Mucosa of rectum (tissue), 2 donors: ENCODE data around the gene ADCY5.

Experiments
- H3K27ac ChIP-seq, 2 donors: one replicate each; pipeline ENCODE4 v1.7.0; 2013; ENCODE audit warnings: inconsistent platforms in 2 of 2, low read depth in 2 of 2, low read length in 2 of 2
- H3K27me3 ChIP-seq, 2 donors: one replicate each; pipeline ENCODE4 v1.7.0; 2013; ENCODE audit warnings: low read length in 2 of 2; ENCODE audit not compliant: control insufficient read depth in 2 of 2, insufficient read depth in 2 of 2
- H3K36me3 ChIP-seq, 2 donors: one replicate each; pipeline ENCODE4 v1.7.0; 2013; ENCODE audit warnings: low read length in 2 of 2; ENCODE audit not compliant: control insufficient read depth in 2 of 2, insufficient read depth in 2 of 2
- H3K4me1 ChIP-seq, 2 donors: one replicate each; pipeline ENCODE4 v1.7.0; 2013; ENCODE audit warnings: low read length in 2 of 2, mild to moderate bottlenecking in 1 of 2; ENCODE audit not compliant: control insufficient read depth in 2 of 2, insufficient read depth in 2 of 2
- H3K4me3 ChIP-seq, 2 donors: one replicate each; pipeline ENCODE4 v1.7.0; 2013; ENCODE audit warnings: low read length in 2 of 2
- H3K9ac ChIP-seq, 2 donors: one replicate each; pipeline ENCODE4 v1.7.0; 2013; ENCODE audit warnings: low read length in 2 of 2, low read depth in 1 of 2, mild to moderate bottlenecking in 1 of 2
- H3K9me3 ChIP-seq, 2 donors: one replicate each; pipeline ENCODE4 v1.7.0; 2013; ENCODE audit warnings: low read length in 2 of 2; ENCODE audit not compliant: control insufficient read depth in 2 of 2
- donor health status: healthy.
- donor health status: Normal muscosa, but diverticular disease.

Gene ADCY5

GRCh38 chr3:123320221-123320620 lies 128.7 kb downstream of the ADCY5 start:
- no peak overlapping the region for H3K9ac ChIP-seq
- H3K36me3 ChIP-seq = no peaks in the 10 kb centered on the region
- H3K4me3 ChIP-seq = no peak overlapping the region
- H3K9me3 ChIP-seq = no peaks in the 10 kb centered on the region
- no peaks in the 10 kb centered on the region for H3K27me3 ChIP-seq
- no peaks in the 10 kb centered on the region for H3K4me1 ChIP-seq
- no peak overlapping the region for H3K27ac ChIP-seq

GRCh38 chr3:123319760-123320159 lies 129.1 kb downstream of the ADCY5 start:
- H3K36me3 ChIP-seq = no peaks in the 10 kb centered on the region
- no peak overlapping the region for H3K27ac ChIP-seq

DNA sequence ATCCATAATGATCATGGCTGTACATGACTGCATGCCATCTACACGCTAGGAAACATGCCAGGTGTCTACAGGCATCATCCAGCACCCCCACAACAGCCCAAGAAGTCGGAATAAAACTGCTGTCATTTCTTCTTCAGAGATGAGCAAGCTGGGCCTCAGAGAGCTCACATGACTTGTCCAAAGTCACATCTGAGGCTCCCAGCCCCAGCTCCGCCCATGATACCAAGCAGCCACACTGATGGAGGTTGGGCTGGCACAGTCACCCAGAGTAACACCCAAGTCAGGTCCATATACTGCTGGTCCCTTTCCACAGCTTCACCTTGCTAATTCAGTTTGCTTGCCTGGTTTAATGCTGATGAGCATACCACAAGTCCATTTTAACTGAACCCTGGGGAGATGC lies 130.5 kb downstream of the ADCY5 start:
- H3K4me1 ChIP-seq = no peaks in the 10 kb centered on the region
- H3K36me3 ChIP-seq = no peaks in the 10 kb centered on the region
- no peaks in the 10 kb centered on the region for H3K9me3 ChIP-seq
- no peak overlapping the region for H3K4me3 ChIP-seq
- H3K27me3 ChIP-seq = no peaks in the 10 kb centered on the region
- H3K9ac ChIP-seq = no peak overlapping the region
- H3K27ac ChIP-seq = no peak overlapping the region

More at GRCh38 chr3:123319760-123320159, 129.1 kb downstream of the ADCY5 start:
- Histone ChIP-seq H3K27me3 (no peaks in the 10 kb centered on the region), H3K9ac (no peak overlapping the region), H3K4me3 (no peak overlapping the region), H3K4me1 (no peaks in the 10 kb centered on the region), H3K9me3 (no peaks in the 10 kb centered on the region)

GRCh38 chr3:123317716-123318115 lies 131.2 kb downstream of the ADCY5 start:
- Histone ChIP-seq H3K27me3 (no peaks in the 10 kb centered on the region), H3K4me1 (no peaks in the 10 kb centered on the region), H3K27ac (no peak overlapping the region), H3K9ac (no peak overlapping the region), H3K4me3 (no peak overlapping the region), H3K36me3 (no peaks in the 10 kb centered on the region), H3K9me3 (no peaks in the 10 kb centered on the region)

DNA sequence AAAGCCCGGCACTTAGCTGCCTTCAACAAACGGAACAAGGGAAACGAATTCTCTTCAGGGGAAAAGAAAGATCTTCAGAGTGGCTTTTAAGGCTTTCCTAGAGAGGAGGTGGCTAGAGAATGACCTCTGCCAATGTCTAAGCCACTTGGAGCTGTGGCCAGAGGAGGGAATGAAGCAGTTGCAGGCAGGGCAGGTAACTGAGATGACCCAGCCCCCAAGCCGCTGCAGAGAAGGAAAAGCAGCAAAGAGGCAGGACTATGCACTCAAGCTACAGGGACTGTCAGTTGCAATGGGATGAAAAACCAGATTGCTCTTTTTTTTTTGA lies 133.7 kb downstream of the ADCY5 start:
- H3K9ac ChIP-seq = no peak overlapping the region
- H3K36me3 ChIP-seq = no peaks in the 10 kb centered on the region
- H3K27me3 ChIP-seq = no peaks in the 10 kb centered on the region
- H3K27ac ChIP-seq = no peak overlapping the region
- H3K4me3 ChIP-seq = no peak overlapping the region
- no peaks in the 10 kb centered on the region for H3K9me3 ChIP-seq
- no peaks in the 10 kb centered on the region for H3K4me1 ChIP-seq

GRCh38 chr3:123314359-123315270 lies 134.3 kb downstream of the ADCY5 start:
- Histone ChIP-seq H3K27ac (no peak overlapping the region), H3K4me1 (no peaks in the 10 kb centered on the region), H3K36me3 (no peaks in the 10 kb centered on the region)

DNA sequence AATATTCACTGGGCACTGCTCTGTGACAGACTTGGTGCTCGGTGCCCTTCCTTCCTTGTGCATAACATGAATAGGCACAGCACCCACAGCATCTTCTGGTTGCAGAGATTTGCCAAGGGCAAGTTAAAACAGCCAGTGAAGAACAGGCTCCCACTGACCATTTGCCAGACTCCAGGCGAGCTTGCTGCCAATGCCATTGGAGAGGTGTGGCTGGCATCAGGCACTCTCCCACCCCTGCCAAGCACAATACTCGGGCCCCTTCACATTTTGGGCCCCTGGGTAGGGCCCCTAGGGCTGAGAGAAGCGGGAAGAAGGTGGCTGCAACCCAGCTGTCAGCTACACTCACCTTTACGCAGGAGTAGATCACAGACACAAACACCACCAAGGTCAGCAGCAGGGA lies 135.0 kb downstream of the ADCY5 start:
- Histone ChIP-seq H3K4me3 (no peak overlapping the region), H3K4me1 (no peaks in the 10 kb centered on the region), H3K27ac (no peak overlapping the region), H3K9ac (no peak overlapping the region), H3K9me3 (no peaks in the 10 kb centered on the region), H3K27me3 (no peaks in the 10 kb centered on the region), H3K36me3 (no peaks in the 10 kb centered on the region)

More at GRCh38 chr3:123314359-123315270, 134.3 kb downstream of the ADCY5 start:
- Histone ChIP-seq H3K4me3 (no peak overlapping the region), H3K9me3 (no peaks in the 10 kb centered on the region), H3K27me3 (no peaks in the 10 kb centered on the region), H3K9ac (no peak overlapping the region)

GRCh38 chr3:123312331-123313265 lies 136.3 kb downstream of the ADCY5 start:
- no peak overlapping the region for H3K27ac ChIP-seq
- H3K36me3 ChIP-seq = no peaks in the 10 kb centered on the region
- H3K9me3 ChIP-seq = no peaks in the 10 kb centered on the region
- H3K27me3 ChIP-seq = no peaks in the 10 kb centered on the region
- H3K4me1 ChIP-seq = no peaks in the 10 kb centered on the region
- H3K4me3 ChIP-seq = no peak overlapping the region
- H3K9ac ChIP-seq = no peak overlapping the region

DNA sequence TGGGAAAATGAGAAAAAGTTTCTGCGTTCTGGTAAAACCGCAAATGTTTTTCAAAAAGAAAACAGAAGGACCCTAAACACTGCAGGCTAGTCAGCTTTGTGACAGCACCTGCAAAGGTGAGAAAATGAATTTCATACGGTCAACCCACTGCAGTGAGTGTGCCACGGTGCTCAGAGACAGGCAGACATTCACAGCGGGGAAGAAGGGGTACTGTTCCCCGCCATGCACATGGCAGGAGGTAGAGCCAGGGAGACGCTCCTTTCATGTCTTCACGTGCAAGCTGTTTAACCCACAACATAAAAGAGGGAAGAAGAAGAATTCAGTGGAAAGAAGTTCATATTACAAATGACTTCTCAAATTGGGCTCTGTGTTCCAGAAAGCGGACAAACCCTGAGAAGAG lies 137.7 kb downstream of the ADCY5 start:
- H3K36me3 ChIP-seq = no peaks in the 10 kb centered on the region
- H3K27me3 ChIP-seq = no peaks in the 10 kb centered on the region
- H3K27ac ChIP-seq = no peak overlapping the region
- H3K4me3 ChIP-seq = no peak overlapping the region
- no peaks in the 10 kb centered on the region for H3K4me1 ChIP-seq
- no peak overlapping the region for H3K9ac ChIP-seq
- no peaks in the 10 kb centered on the region for H3K9me3 ChIP-seq

GRCh38 chr3:123310741-123311140 lies 138.1 kb downstream of the ADCY5 start:
- Histone ChIP-seq H3K27ac (no peak overlapping the region), H3K4me1 (no peaks in the 10 kb centered on the region), H3K27me3 (no peaks in the 10 kb centered on the region), H3K4me3 (no peak overlapping the region), H3K36me3 (no peaks in the 10 kb centered on the region), H3K9me3 (no peaks in the 10 kb centered on the region), H3K9ac (no peak overlapping the region)
